CD4-positive, CD25-positive, alpha-beta regulatory T cell (primary cell): ENCODE data around the gene CCDC7. TPM values are rescaled to one million over a fixed set of nuclear protein-coding genes. Genes with fewer than 3 reads are reported as not detected.

Experiments used
- ATAC-seq, 2 donors: fragments of 150-1000 bp; cut with Tn5 transposase; one replicate each; pipeline ENCODE4 v1.10.0; 2021; ENCODE audit warnings: low read depth in 2 of 2, moderate number of reproducible peaks in 2 of 2, moderate library complexity in 1 of 2
- DNase-seq, 3 donors: peaks; one replicate each; pipeline versions ENCODE4 v3.0.0 to v3.0.0-alpha.2; 2012 to 2022; ENCODE audit warnings: mixed read lengths in 1 of 3
- H3K27ac ChIP-seq: one replicate; pipeline ENCODE4 v1.7.0; 2013; ENCODE audit warnings: mild to moderate bottlenecking, low read length; ENCODE audit not compliant: insufficient read depth, poor library complexity, severe bottlenecking
- H3K27me3 ChIP-seq: one replicate; pipeline ENCODE4 v1.7.0; 2013; ENCODE audit warnings: low read length; ENCODE audit not compliant: control insufficient read depth, insufficient read depth
- H3K36me3 ChIP-seq: one replicate; pipeline ENCODE4 v1.7.0; 2013; ENCODE audit warnings: mild to moderate bottlenecking, low read length, moderate library complexity; ENCODE audit not compliant: control insufficient read depth, insufficient read depth
- H3K4me1 ChIP-seq: 2 replicates; pipeline ENCODE4 v1.7.0; 2013; ENCODE audit warnings: mild to moderate bottlenecking, low read length; ENCODE audit not compliant: insufficient read depth, control insufficient read depth, poor library complexity, severe bottlenecking
- H3K4me3 ChIP-seq: one replicate; pipeline ENCODE4 v1.7.0; 2013; ENCODE audit warnings: low read depth, mild to moderate bottlenecking, low read length, moderate library complexity
- H3K9me3 ChIP-seq, 2 experiments: 1 replicate in 1 of 2; 2 replicates in 1 of 2; pipeline ENCODE4 v1.7.0; 2013; ENCODE audit warnings: low read length in 2 of 2, mild to moderate bottlenecking in 1 of 2, moderate library complexity in 1 of 2; ENCODE audit not compliant: control insufficient read depth in 2 of 2
- H3K27ac Mint-ChIP-seq, 3 donors: one replicate each; pipeline ENCODE4 v1.8.0; 2020 to 2022; ENCODE audit warnings: mild to moderate bottlenecking in 3 of 3, mixed read lengths in 3 of 3, moderate library complexity in 2 of 3
- H3K27me3 Mint-ChIP-seq: one replicate; pipeline ENCODE4 v1.8.0; 2022; ENCODE audit warnings: mild to moderate bottlenecking, mixed read lengths
- H3K36me3 Mint-ChIP-seq: one replicate; pipeline ENCODE4 v1.8.0; 2020; ENCODE audit warnings: mixed read lengths
- H3K4me1 Mint-ChIP-seq, 4 donors: one replicate each; pipeline ENCODE4 v1.8.0; 2020 to 2022; ENCODE audit warnings: mixed read lengths in 4 of 4, mild to moderate bottlenecking in 1 of 4
- H3K4me3 Mint-ChIP-seq, 4 donors: one replicate each; pipeline ENCODE4 v1.8.0; 2020 to 2022; ENCODE audit warnings: mild to moderate bottlenecking in 4 of 4, mixed read lengths in 4 of 4, moderate library complexity in 3 of 4
- H3K9me3 Mint-ChIP-seq, 7 donors: one replicate each; pipeline ENCODE4 v1.8.0; 2020 to 2022; ENCODE audit warnings: mixed read lengths in 7 of 7, mild to moderate bottlenecking in 3 of 7, moderate library complexity in 2 of 7
- polyA plus RNA-seq, 4 donors: library from polyadenylated mRNA; unstranded; fragments of 300-500 nt; fragmentation: Illumina TruSeq; gene quantifications; one replicate each; pipeline ENCODE4 v1.2.3, GENCODE V29; 2021
- total RNA-seq: library from RNA; stranded (reverse); gene quantifications from one replicate; pipeline ENCODE4 v1.2.3, GENCODE V29; 2022

CCDC7 gene
- total and polyA plus RNA-seq, 5 donors from 2014 or later, result 6.8 to 73.6 (median 29.9) TPM

DNA sequence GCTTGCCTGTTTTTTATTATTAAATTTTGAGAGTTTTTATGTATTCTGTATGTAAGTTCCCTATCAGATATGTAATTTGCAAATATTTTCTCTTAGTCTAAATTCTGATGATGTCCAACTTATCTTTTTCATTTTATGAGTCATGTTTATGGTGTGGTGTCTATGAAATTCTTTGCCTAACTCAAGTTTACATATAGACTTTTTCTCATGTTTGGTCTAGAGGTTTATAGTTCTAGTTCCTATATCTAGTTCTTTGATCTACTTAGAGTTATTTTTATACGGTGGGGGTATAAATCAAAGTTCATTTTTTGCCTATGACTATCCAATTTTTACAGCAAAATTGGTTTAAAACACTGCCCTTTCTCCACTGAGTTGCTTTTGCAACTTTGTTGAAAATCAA, 26.3 kb upstream of the CCDC7 start:
- no peaks in the 10 kb centered on the region for H3K27me3 ChIP-seq
- H3K36me3 ChIP-seq, result no peaks in the 10 kb centered on the region
- Mint-ChIP-seq H3K36me3 (no peaks in the 10 kb centered on the region), H3K4me1 (peaks cover 0 to 8% (median 0%) of the 10 kb centered on the region in 4 donors), H3K4me3 (no peak overlapping the region), H3K27ac (no peak overlapping the region), H3K9me3 (peaks cover 0 to 15% (median 2%) of the 10 kb centered on the region in 7 donors), H3K27me3 (peaks cover 4% of the 10 kb centered on the region)
- no peaks in the 10 kb centered on the region for H3K4me1 ChIP-seq
- ATAC-seq (no peak), DNase-seq (no peak)
- H3K4me3 ChIP-seq, result no peak overlapping the region
- no peak overlapping the region for H3K27ac ChIP-seq
- peaks cover 4 to 5% of the 10 kb centered on the region in 2 experiments for H3K9me3 ChIP-seq

DNA sequence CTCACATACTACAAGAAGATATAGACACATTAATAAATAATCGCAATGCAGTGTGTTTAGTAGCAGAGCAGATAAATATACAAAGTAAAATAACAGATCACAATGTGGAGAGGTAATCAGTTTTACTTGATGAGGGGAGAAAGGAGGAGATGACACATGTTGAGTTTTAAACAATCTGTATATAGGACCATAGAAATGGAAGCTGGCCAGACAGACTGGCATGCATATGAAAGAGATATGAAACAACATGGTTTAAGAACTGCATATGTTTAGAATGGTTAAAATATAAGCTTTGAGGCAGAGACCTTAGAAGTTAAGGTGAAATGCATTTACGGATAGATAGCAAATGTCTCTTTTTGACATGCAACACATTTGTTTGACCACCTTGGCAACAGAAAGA, 19.8 kb upstream of the CCDC7 start:
- Histone ChIP-seq H3K9me3 (peaks cover 4 to 5% of the 10 kb centered on the region in 2 experiments), H3K4me1 (no peaks in the 10 kb centered on the region), H3K27ac (no peak overlapping the region), H3K36me3 (no peaks in the 10 kb centered on the region), H3K4me3 (no peak overlapping the region), H3K27me3 (no peaks in the 10 kb centered on the region)
- no peak overlapping the region for H3K4me3 Mint-ChIP-seq
- H3K27ac Mint-ChIP-seq, result no peak overlapping the region
- no peaks in the 10 kb centered on the region for H3K36me3 Mint-ChIP-seq
- peaks cover 15% of the 10 kb centered on the region for H3K27me3 Mint-ChIP-seq
- ATAC-seq (no peak), DNase-seq (no peak)
- peaks cover 0 to 2% (median 0%) of the 10 kb centered on the region in 4 donors for H3K4me1 Mint-ChIP-seq
- H3K9me3 Mint-ChIP-seq, result peaks cover 0 to 19% (median 7%) of the 10 kb centered on the region in 7 donors

- DNase-seq (no peak), ATAC-seq (no peak)
- Mint-ChIP-seq H3K4me3 (no peak overlapping the region), H3K9me3 (peaks cover 0 to 4% (median 0%) of the 10 kb centered on the region in 7 donors), H3K27me3 (peaks cover 10% of the 10 kb centered on the region), H3K27ac (no peak overlapping the region), H3K36me3 (peaks cover 3% of the 10 kb centered on the region), H3K4me1 (peaks cover 0 to 8% (median 3%) of the 10 kb centered on the region in 4 donors)
- H3K9me3 ChIP-seq, result no peaks in the 10 kb centered on the region
- no peaks in the 10 kb centered on the region for H3K36me3 ChIP-seq
- H3K4me3 ChIP-seq, result no peak overlapping the region
- no peaks in the 10 kb centered on the region for H3K27me3 ChIP-seq
- no peak overlapping the region for H3K27ac ChIP-seq
- no peaks in the 10 kb centered on the region for H3K4me1 ChIP-seq
Observed at GRCh38 chr10:32433542-32433941, 12.4 kb upstream of the CCDC7 start.

- ATAC-seq, result no peak
- H3K9me3 Mint-ChIP-seq, result peaks cover 0 to 6% (median 0%) of the 10 kb centered on the region in 7 donors
- H3K27ac Mint-ChIP-seq, result peak overlapping the region in 1 of 3 donors; percentile 82
Observed at GRCh38 chr10:32436215-32436614, 9.7 kb upstream of the CCDC7 start.

DNA sequence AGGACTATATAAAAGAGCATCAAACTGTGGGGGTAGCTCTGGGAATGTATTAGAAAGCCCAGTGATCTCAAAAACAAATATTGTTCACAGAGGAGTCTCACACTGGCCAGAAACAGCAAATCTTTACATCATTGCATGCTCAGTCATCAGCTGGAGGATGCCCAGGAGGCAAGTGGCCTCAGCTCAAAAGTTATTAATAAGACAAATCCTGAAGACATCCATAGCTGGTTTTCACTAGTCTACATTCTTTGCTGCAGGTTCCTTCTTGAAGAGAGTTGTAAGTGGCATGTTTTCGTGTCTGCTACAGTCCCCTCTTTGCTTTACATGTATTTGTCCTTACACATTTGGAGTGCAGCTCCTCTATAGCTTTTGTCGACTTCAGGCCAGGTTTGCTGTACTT, 8.6 kb upstream of the CCDC7 start:
- H3K36me3 Mint-ChIP-seq, result peaks cover 3% of the 10 kb centered on the region
- peaks cover 9% of the 10 kb centered on the region for H3K27me3 Mint-ChIP-seq
- DNase-seq, result no peak
- no peak overlapping the region for H3K4me3 ChIP-seq
- H3K27ac Mint-ChIP-seq, result peak overlapping the region in 1 of 3 donors; percentile 22
- ATAC-seq, result no peak
- H3K27ac ChIP-seq, result no peak overlapping the region
- H3K4me3 Mint-ChIP-seq, result no peak overlapping the region
- no peaks in the 10 kb centered on the region for H3K36me3 ChIP-seq
- no peaks in the 10 kb centered on the region for H3K27me3 ChIP-seq
- peaks cover 0 to 8% (median 2%) of the 10 kb centered on the region in 4 donors for H3K4me1 Mint-ChIP-seq
- H3K9me3 Mint-ChIP-seq, result peaks cover 0 to 6% (median 0%) of the 10 kb centered on the region in 7 donors
- no peaks in the 10 kb centered on the region for H3K4me1 ChIP-seq
- no peaks in the 10 kb centered on the region for H3K9me3 ChIP-seq

More at GRCh38 chr10:32436215-32436614, 9.7 kb upstream of the CCDC7 start:
- Mint-ChIP-seq H3K36me3 (peaks cover 3% of the 10 kb centered on the region), H3K27me3 (peaks cover 10% of the 10 kb centered on the region), H3K4me1 (peaks cover 0 to 8% (median 2%) of the 10 kb centered on the region in 4 donors), H3K4me3 (no peak overlapping the region)
- Histone ChIP-seq H3K27ac (no peak overlapping the region), H3K4me3 (no peak overlapping the region), H3K9me3 (no peaks in the 10 kb centered on the region), H3K36me3 (no peaks in the 10 kb centered on the region), H3K27me3 (no peaks in the 10 kb centered on the region), H3K4me1 (no peaks in the 10 kb centered on the region)
- DNase-seq, result no peak

- Mint-ChIP-seq H3K27me3 (no peaks in the 10 kb centered on the region), H3K4me1 (peaks cover 0 to 23% (median 6%) of the 10 kb centered on the region in 4 donors), H3K9me3 (peaks cover 0 to 2% (median 0%) of the 10 kb centered on the region in 7 donors), H3K36me3 (no peaks in the 10 kb centered on the region), H3K4me3 (peak overlapping the region in 3 of 4 donors; percentile 88 to 99 (median 92)), H3K27ac (peak overlapping the region in 1 of 3 donors; percentile 97)
- Histone ChIP-seq H3K27ac (peak overlapping the region; percentile 97), H3K4me1 (peaks cover 12% of the 10 kb centered on the region), H3K27me3 (no peaks in the 10 kb centered on the region), H3K36me3 (no peaks in the 10 kb centered on the region), H3K9me3 (no peaks in the 10 kb centered on the region), H3K4me3 (peak overlapping the region; percentile 98)
- DNase-seq (no peak), ATAC-seq (no peak)
Observed at GRCh38 chr10:32445036-32445435, 904 bp upstream of the CCDC7 start.

DNA sequence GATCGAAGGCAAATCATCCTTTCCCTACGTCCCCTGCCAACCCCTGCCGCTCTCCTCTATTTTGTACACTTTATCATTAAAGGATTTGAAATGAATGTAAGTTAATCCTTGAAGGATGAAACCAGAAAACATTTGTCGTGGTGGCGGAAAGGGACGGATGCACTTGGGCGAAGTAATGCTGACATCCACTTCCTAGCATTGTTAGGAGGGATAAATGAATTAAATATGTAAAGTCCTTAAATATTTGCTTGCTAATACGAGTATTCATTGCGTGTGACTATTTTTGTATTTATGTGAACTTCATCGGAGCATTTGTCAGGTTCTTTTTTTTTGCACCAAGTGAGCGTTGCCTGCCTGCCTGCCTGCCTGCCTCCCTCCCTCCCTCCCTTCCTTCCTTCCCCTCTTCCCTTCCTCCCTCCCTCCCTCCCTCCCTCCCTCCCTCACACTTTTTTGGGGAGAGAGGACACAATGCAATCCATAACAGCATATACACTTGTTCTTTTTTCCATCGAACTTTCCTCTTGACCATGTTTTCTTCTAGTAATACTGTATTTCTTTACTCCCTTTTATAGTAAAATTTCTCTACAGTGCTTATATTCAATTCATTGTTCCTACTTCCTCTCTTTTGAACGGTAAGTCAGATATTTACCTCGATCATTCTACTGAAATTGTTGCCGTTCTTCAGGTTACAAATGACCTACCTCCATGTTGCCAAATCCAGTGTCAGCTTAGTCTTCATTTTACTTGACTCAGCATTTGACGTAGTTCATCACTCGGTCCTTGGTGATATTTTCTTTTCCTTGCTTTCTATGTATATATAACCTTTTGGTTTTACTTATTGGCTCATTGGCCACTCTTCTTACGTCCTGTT, 831 bp downstream of the CCDC7 start:
- Mint-ChIP-seq H3K27me3 (no peaks in the 10 kb centered on the region), H3K27ac (peak overlapping the region; percentile 97 to 99 (median 98)), H3K4me1 (peaks cover 6 to 38% (median 14%) of the 10 kb centered on the region in 4 donors), H3K9me3 (peaks cover 0 to 2% (median 0%) of the 10 kb centered on the region in 7 donors), H3K4me3 (peak overlapping the region; percentile 88 to 99 (median 94)), H3K36me3 (peaks cover 5% of the 10 kb centered on the region)
- no peaks in the 10 kb centered on the region for H3K27me3 ChIP-seq
- peak overlapping the region; percentile 97 for H3K27ac ChIP-seq
- H3K4me1 ChIP-seq, result peaks cover 12% of the 10 kb centered on the region
- H3K9me3 ChIP-seq, result no peaks in the 10 kb centered on the region
- H3K4me3 ChIP-seq, result peak overlapping the region; percentile 98
- peak in 2 of 3 donors; percentile 14 to 59 for DNase-seq
- ATAC-seq, result no peak
- peaks cover 6% of the 10 kb centered on the region for H3K36me3 ChIP-seq
